ENCODE data around the gene HTR1D. TPM values are rescaled to one million over a fixed set of nuclear protein-coding genes. Genes with fewer than 3 reads are reported as not detected.

Gene HTR1D
- total RNA-seq, 3 donors from 2014 or later (not counting 1 experiment from before 2014, with no cell fraction given), result not detected

DNA sequence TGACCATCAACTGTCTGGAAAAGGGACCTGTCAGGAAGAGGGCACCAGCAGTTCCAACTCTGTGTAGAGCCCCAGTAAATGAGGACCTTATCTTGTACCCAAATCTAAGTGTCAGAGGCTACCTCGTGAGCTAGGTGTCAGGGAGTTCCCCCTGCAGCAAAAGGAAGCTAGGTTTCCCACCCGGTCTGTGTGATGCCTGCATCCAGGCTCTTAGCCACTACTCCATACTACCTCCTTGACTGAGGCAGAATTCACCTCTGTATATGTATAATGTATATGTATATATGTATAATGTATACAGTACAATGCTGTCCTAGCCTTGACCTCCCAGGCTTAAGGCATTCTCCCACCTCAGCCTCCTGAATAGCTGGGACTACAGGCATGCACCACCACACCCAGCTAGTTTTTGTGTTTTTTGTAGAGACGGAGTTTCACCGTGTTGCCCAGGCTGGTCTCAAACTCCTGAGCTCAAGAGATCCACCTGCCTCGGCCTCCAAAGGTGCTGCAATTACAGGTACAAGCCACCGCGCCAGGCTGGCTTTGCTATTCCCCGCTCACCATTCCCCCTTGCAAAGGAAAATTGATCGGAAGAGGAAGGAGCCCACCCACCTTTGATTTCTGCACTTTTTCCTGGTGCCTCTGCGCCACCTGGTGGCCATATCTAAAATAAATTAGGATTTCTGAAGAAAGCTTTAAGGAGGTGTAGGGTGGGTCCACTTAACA lies 32.9 kb downstream of the HTR1D start:
- peaks cover 4 to 11% of the 10 kb centered on the region in 2 donors for H3K4me1 Mint-ChIP-seq
- H3K4me3 ChIP-seq (ENCODE audit: low read length), result no peak overlapping the region
- no peaks in the 10 kb centered on the region for H3K36me3 ChIP-seq (ENCODE audit: control insufficient read depth, insufficient read depth, low read length)
- no peaks in the 10 kb centered on the region for H3K36me3 Mint-ChIP-seq
- 14% methylated on average over 10 of the region's 10 CpGs for WGBS (ENCODE audit: insufficient coverage)
- H3K27ac ChIP-seq (ENCODE audit: low read length), result no peak overlapping the region
- TF ChIP-seq, protein P1, sequence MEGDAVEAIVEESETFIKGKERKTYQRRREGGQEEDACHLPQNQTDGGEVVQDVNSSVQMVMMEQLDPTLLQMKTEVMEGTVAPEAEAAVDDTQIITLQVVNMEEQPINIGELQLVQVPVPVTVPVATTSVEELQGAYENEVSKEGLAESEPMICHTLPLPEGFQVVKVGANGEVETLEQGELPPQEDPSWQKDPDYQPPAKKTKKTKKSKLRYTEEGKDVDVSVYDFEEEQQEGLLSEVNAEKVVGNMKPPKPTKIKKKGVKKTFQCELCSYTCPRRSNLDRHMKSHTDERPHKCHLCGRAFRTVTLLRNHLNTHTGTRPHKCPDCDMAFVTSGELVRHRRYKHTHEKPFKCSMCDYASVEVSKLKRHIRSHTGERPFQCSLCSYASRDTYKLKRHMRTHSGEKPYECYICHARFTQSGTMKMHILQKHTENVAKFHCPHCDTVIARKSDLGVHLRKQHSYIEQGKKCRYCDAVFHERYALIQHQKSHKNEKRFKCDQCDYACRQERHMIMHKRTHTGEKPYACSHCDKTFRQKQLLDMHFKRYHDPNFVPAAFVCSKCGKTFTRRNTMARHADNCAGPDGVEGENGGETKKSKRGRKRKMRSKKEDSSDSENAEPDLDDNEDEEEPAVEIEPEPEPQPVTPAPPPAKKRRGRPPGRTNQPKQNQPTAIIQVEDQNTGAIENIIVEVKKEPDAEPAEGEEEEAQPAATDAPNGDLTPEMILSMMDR (IDR thresholded peaks at IDR 0.05), result peak; percentile 93
- intact Hi-C loops (cut with micrococcal nuclease), result loop anchor here (1.0 to 2.0 kb wide), 3 partner anchors 16 to 208 kb away; partner anchors contain the start of gene LUZP1
- peak overlapping the region; percentile 2 to 69 for H3K27ac Mint-ChIP-seq
- no peaks in the 10 kb centered on the region for H3K27me3 ChIP-seq (ENCODE audit: control insufficient read depth, insufficient read depth, low read length)
- H3K9me3 Mint-ChIP-seq, result no peaks in the 10 kb centered on the region
- H3K9me3 ChIP-seq (ENCODE audit: control insufficient read depth, insufficient read depth, low read length), result no peaks in the 10 kb centered on the region
- peak; percentile 34 to 82 for DNase-seq
- no peaks in the 10 kb centered on the region for H3K27me3 Mint-ChIP-seq (ENCODE audit: low read depth in 2 of 2)
- H3K4me1 ChIP-seq (ENCODE audit: control insufficient read depth, insufficient read depth, low read length), result peaks cover 11% of the 10 kb centered on the region
- ATAC-seq, result peak; percentile 45 to 59 (median 52)
- peak overlapping the region; percentile 70 for H3K4me3 Mint-ChIP-seq

DNA sequence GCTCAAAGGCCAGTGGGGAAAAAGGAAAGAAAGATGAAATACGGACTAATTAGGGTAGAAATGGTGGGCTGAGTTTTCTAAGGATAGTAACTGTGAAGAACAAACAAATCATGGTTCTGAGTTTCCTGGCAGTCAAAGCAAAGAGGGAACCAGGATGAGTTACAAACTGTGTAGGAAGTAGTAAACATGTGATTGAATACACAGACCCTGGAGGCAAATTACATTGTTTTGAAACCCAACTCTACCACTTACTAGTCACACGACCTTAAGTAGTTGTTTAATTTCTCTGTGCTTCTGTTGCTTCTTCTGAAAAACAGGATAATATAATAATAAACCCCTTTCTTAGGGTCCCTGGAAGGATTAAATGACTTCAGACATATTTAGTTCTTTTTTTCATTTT lies 37.4 kb downstream of the HTR1D start:
- H3K4me3 Mint-ChIP-seq, result no peak overlapping the region
- ATAC-seq, result no peak
- H3K27ac ChIP-seq (ENCODE audit: low read length), result no peak overlapping the region
- H3K36me3 ChIP-seq (ENCODE audit: control insufficient read depth, insufficient read depth, low read length), result no peaks in the 10 kb centered on the region
- no peaks in the 10 kb centered on the region for H3K27me3 Mint-ChIP-seq (ENCODE audit: low read depth in 2 of 2)
- intact Hi-C loops (cut with micrococcal nuclease), result loop anchor here (1.0 kb wide), 1 partner anchor 82 kb away; no protein-coding TSS in a partner anchor
- no peak overlapping the region for H3K4me3 ChIP-seq (ENCODE audit: low read length)
- H3K9me3 Mint-ChIP-seq, result no peaks in the 10 kb centered on the region
- DNase-seq, result no peak
- TF ChIP-seq, protein P1 (IDR thresholded peaks at IDR 0.05), result no peak
- 84% methylated on average over 2 of the region's 2 CpGs for WGBS (ENCODE audit: insufficient coverage)
- no peaks in the 10 kb centered on the region for H3K27me3 ChIP-seq (ENCODE audit: control insufficient read depth, insufficient read depth, low read length)
- peaks cover 22% of the 10 kb centered on the region for H3K4me1 ChIP-seq (ENCODE audit: control insufficient read depth, insufficient read depth, low read length)
- H3K9me3 ChIP-seq (ENCODE audit: control insufficient read depth, insufficient read depth, low read length), result no peaks in the 10 kb centered on the region
- H3K27ac Mint-ChIP-seq, result peak overlapping the region in 1 of 2 donors; percentile 29
- peaks cover 6 to 27% of the 10 kb centered on the region in 2 donors for H3K4me1 Mint-ChIP-seq
- H3K36me3 Mint-ChIP-seq, result no peaks in the 10 kb centered on the region

DNA sequence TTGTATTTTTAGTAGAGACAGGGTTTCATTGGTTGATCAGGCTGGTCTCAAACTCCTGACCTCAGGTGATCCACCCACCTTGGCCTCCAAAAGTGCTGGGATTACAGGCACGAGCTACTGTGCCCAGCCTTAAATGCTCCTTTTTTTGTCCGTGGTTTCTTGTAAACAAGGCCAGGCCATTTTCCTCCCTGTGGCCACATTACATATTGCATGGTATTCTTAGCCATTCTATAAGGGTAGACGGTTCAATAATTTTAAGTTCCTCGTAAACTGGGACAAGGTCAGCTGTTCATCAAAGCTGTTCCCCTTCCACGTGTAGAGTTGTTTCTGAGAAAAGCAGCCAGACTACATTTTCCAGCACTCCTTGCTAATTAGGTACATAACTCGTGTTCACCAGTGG lies 38.4 kb downstream of the HTR1D start:
- intact Hi-C loops (cut with micrococcal nuclease), result loop anchor here (1.0 kb wide), 1 partner anchor 81 kb away; no protein-coding TSS in a partner anchor
- ATAC-seq (peak in 1 of 3 donors; percentile 37), DNase-seq (peak in 1 of 2 donors; percentile 15)

More for the DNA sequence above, 38.4 kb downstream of the HTR1D start:
- Mint-ChIP-seq H3K9me3 (peaks cover 0 to 2% of the 10 kb centered on the region in 2 donors), H3K27ac (no peak overlapping the region), H3K36me3 (no peaks in the 10 kb centered on the region), H3K27me3 (ENCODE audit: low read depth in 2 of 2) (no peaks in the 10 kb centered on the region), H3K4me1 (peaks cover 9 to 27% of the 10 kb centered on the region in 2 donors), H3K4me3 (peak overlapping the region; percentile 57)
- H3K4me3 ChIP-seq (ENCODE audit: low read length), result no peak overlapping the region
- no peak overlapping the region for H3K27ac ChIP-seq (ENCODE audit: low read length)
- no peaks in the 10 kb centered on the region for H3K27me3 ChIP-seq (ENCODE audit: control insufficient read depth, insufficient read depth, low read length)
- TF ChIP-seq, protein P1 (IDR thresholded peaks at IDR 0.05), result no peak
- H3K4me1 ChIP-seq (ENCODE audit: control insufficient read depth, insufficient read depth, low read length), result peaks cover 13% of the 10 kb centered on the region
- no peaks in the 10 kb centered on the region for H3K9me3 ChIP-seq (ENCODE audit: control insufficient read depth, insufficient read depth, low read length)
- H3K36me3 ChIP-seq (ENCODE audit: control insufficient read depth, insufficient read depth, low read length), result no peaks in the 10 kb centered on the region
- 72% methylated on average over 5 of the region's 6 CpGs for WGBS (ENCODE audit: insufficient coverage)
